ENCODE results near the gene LIN7C. TPM values are rescaled to one million over a fixed set of nuclear protein-coding genes. Genes with fewer than 3 reads are reported as not detected.

The LIN7C gene
- total and polyA plus RNA-seq, 9 of the 15 experiments (the other 6 are each of a cell fraction or from before 2014, with no cell fraction given): 10.8 to 52.7 (median 21.5) TPM

- no peaks in the 10 kb centered on the region for H3K4me1 ChIP-seq (replicated peaks in 1 of 2; ENCODE audit: control insufficient read depth in 2 of 2, insufficient read depth in 2 of 2, low read length in 2 of 2)
- no TSS peak for BruUV-seq (replicated peaks)
- FAIRE-seq: no peak
- intact Hi-C loops (cut with micrococcal nuclease): no loop called here
- DNase-seq (ENCODE audit: extremely low read depth in 1 of 4, low spot score in 3 of 4): no peak
- H3K9me1 ChIP-seq (ENCODE audit: control insufficient read depth, insufficient read depth, low read length): no peaks in the 10 kb centered on the region
- no peaks in the 10 kb centered on the region for H3K79me2 ChIP-seq (ENCODE audit: control insufficient read depth, insufficient read depth, low read length)
- no peaks in the 10 kb centered on the region for H3K9me3 ChIP-seq (replicated peaks; ENCODE audit: control insufficient read depth, insufficient read depth, low read depth, low read length)
- no peak overlapping the region for H3K4me3 ChIP-seq
- no peak overlapping the region for H2AFZ ChIP-seq (ENCODE audit: low read depth, low read length)
- CTCF ChIA-PET (ENCODE audit: low intra/inter-chr PET ratio): no interaction called here
- no peak overlapping the region for H3K9ac ChIP-seq (ENCODE audit: insufficient read depth in 1 of 2, low read depth in 2 of 2, low read length in 2 of 2)
- H4K20me1 ChIP-seq (replicated peaks; ENCODE audit: control insufficient read depth, insufficient read depth, low read length): no peaks in the 10 kb centered on the region
- no peaks in the 10 kb centered on the region for H3K36me3 ChIP-seq (ENCODE audit: control insufficient read depth, insufficient read depth, low read length)
- H3K4me2 ChIP-seq (ENCODE audit: insufficient read depth, low read length): no peak overlapping the region
- 0% methylated on average over 1 of the region's 1 CpG for WGBS (ENCODE audit: insufficient coverage, low coverage, missing lambda C conversion rate)
- no peak for TF ChIP-seq E2F3 (CRISPR knock-in tag; IDR thresholded peaks at IDR 0.05)
- no peak for TF ChIP-seq TCF7 (IDR thresholded peaks at IDR 0.05; ENCODE audit: borderline replicate concordance)
- TF ChIP-seq ETS2 (tag; IDR thresholded peaks at IDR 0.05; ENCODE audit: borderline replicate concordance, poor library complexity, severe bottlenecking): no peak
- no peak for TF ChIP-seq ZNF57 (CRISPR knock-in tag; IDR thresholded peaks at IDR 0.05)
- no peak for TF ChIP-seq ZNF407 (IDR thresholded peaks at IDR 0.05; ENCODE audit: low read depth)
- TF ChIP-seq ZNF274 (IDR thresholded peaks at IDR 0.05; ENCODE audit: borderline replicate concordance, low read depth, low read length): no peak
- no peak for TF ChIP-seq HNRNPH1 (optimal IDR thresholded peaks at IDR 0.05; ENCODE audit: low read depth, low read length)
- no peak for TF ChIP-seq CBFA2T3 (IDR thresholded peaks at IDR 0.05)
- no peak for TF ChIP-seq CEBPG (CRISPR knock-in tag; IDR thresholded peaks at IDR 0.05)
- no peak for TF ChIP-seq CEBPG (tag; conservative IDR thresholded peaks at IDR 0.05 in 1 of 2, IDR thresholded peaks at IDR 0.05 in 1 of 2)
- no peak for TF ChIP-seq MXI1 (IDR thresholded peaks at IDR 0.05; ENCODE audit: low read depth, low read length)
- TF ChIP-seq POLR2AphosphoS2 (IDR thresholded peaks at IDR 0.05; ENCODE audit: low read length): no peak
- no peak overlapping the region for H3K27ac ChIP-seq (ENCODE audit: extremely low read depth, low read depth, low read length)
- no peak for ATAC-seq
- POLR2A ChIA-PET: no interaction called here
- no peaks in the 10 kb centered on the region for H3K27me3 ChIP-seq (ENCODE audit: control insufficient read depth in 2 of 2, insufficient read depth in 2 of 2, low read length in 2 of 2)
- in situ Hi-C loops (cut with MboI): no loop called here
Measured at GRCh38 chr11:27555264-27555663, 48.7 kb upstream of the LIN7C start.
